ENCODE data around the gene ANKIB1.
A peak's percentile ranks its signal among the peaks of the same experiment; 100 is the strongest.

- TF ChIP-seq FOXP4 (CRISPR knock-in tag; IDR thresholded peaks at IDR 0.05; ENCODE audit: borderline replicate concordance), result no peak
- no peak for TF ChIP-seq POLR2A (conservative IDR thresholded peaks at IDR 0.05)
- TF ChIP-seq ZKSCAN8 (CRISPR knock-in tag; IDR thresholded peaks at IDR 0.05), result no peak
- no peak for TF ChIP-seq ZBTB5 (IDR thresholded peaks at IDR 0.05)
- TF ChIP-seq, protein P1, sequence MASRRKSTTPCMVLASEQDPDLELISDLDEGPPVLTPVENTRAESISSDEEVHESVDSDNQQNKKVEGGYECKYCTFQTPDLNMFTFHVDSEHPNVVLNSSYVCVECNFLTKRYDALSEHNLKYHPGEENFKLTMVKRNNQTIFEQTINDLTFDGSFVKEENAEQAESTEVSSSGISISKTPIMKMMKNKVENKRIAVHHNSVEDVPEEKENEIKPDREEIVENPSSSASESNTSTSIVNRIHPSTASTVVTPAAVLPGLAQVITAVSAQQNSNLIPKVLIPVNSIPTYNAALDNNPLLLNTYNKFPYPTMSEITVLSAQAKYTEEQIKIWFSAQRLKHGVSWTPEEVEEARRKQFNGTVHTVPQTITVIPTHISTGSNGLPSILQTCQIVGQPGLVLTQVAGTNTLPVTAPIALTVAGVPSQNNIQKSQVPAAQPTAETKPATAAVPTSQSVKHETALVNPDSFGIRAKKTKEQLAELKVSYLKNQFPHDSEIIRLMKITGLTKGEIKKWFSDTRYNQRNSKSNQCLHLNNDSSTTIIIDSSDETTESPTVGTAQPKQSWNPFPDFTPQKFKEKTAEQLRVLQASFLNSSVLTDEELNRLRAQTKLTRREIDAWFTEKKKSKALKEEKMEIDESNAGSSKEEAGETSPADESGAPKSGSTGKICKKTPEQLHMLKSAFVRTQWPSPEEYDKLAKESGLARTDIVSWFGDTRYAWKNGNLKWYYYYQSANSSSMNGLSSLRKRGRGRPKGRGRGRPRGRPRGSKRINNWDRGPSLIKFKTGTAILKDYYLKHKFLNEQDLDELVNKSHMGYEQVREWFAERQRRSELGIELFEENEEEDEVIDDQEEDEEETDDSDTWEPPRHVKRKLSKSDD (conservative IDR thresholded peaks at IDR 0.05; ENCODE audit: low read length), result no peak
- TF ChIP-seq, protein P2, sequence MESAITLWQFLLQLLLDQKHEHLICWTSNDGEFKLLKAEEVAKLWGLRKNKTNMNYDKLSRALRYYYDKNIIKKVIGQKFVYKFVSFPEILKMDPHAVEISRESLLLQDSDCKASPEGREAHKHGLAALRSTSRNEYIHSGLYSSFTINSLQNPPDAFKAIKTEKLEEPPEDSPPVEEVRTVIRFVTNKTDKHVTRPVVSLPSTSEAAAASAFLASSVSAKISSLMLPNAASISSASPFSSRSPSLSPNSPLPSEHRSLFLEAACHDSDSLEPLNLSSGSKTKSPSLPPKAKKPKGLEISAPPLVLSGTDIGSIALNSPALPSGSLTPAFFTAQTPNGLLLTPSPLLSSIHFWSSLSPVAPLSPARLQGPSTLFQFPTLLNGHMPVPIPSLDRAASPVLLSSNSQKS (CRISPR knock-in tag; IDR thresholded peaks at IDR 0.05), result no peak
- TF ChIP-seq PKNOX1 (IDR thresholded peaks at IDR 0.05), result peak; percentile 59; the same call in 1 of the 2 replicates
Observed at GRCh38 chr7:92281031-92281430, 35.3 kb downstream of the ANKIB1 start.

Data from K562 (cell line).